Fibroblast of the conjunctiva (primary cell): ENCODE results near the gene TTLL11.
"Not testable (repeated sequence)": the region's sequence is repeated elsewhere in the genome, so short reads cannot be mapped to it uniquely, and the experiment has no call there.

Experiments used
- DNase-seq: peaks from one replicate; pipeline ENCODE4 v3.0.0-alpha.2; 2010; ENCODE audit warnings: low read depth

The TTLL11 gene

GRCh38 chr9:121813519-121814210, 279.4 kb downstream of the TTLL11 start:
- no peak for DNase-seq

DNA sequence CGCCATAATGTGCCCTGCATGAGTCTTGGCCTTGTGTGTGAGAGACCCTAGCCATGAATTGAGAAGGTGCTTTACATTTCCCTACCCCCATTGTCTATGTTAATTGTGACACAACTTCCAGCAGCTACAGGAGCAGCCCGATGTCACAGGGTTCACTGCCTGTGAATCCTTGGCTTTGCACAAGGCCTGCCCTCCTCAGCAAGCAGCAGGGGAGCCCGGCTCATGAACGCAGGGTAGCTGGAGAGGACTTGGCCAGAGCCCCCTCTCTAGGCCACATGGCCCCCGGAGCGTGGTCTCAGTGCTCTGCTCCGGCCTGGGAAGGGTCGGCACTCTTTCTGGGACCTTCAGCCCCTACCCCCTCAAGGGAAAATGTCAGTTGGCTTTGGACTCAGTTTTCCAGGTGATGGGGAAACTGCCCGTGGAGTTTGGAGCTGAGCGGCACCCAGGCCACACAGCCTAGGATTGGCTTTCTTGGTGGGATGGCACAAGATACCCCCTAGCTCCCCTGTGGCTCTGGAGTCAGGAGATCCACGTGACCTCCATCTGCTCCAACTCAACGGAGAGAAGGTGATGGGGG, 280.9 kb downstream of the TTLL11 start:
- no peak for DNase-seq

DNA sequence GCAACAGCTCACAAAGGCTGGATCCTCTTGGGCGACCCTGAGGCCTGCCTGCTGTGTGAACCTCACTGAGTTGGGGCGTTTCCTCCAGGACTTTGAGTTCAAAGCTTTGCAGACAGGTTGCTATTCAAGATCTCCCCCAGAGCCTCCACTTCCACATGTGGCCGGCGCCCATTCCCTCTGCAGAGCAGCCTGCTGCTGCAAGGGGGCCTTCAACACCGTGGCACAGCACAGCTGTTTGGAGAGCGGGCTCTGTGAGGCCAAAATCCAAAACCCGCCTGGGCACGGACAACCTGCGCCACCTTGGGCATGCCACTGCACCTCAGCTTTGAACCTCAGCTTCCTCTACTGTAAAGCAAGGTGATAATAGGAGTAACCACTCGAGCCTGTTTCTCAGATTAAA, 281.4 kb downstream of the TTLL11 start:
- no peak for DNase-seq

DNA sequence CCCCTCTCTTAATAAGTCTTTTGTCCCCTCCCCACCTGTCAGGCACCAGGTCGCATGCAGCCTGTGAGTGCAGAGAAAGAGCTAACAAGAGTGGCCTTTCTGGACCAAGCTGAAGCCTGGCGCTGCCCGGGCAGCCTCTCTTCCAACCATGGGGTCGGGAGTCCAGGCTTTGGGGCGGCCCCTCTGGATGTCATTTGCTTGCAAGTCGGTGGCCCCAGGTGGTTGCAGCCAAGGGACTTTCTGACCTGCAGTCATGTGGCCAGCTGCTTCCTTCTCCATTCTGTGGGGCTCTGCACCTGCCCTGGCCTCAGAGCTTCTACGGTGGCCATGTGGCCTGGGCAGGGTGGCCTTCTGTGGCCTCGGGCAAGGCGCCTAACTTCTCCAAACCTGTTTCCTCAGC, 282.0 kb downstream of the TTLL11 start:
- no peak for DNase-seq

DNA sequence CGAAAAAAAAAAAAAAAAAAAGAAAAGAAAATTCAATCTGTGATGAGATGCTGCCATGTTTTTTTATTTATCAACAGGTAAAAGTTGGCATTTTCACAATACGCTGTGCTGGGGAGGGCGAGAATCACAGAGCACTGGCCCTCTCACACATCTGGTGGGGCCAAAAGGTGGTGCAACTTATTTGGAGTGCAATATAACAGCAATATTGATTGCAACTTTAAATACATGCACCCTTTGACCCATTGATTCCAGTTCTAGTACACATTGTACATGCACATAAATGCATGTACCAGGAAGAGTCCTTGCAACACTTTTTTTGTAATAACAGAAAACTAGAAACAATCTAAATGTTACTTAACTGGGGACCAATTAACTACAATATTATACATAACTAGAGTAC, 282.6 kb downstream of the TTLL11 start:
- no peak for DNase-seq

GRCh38 chr9:121809356-121810050, 283.6 kb downstream of the TTLL11 start:
- no peak for DNase-seq

DNA sequence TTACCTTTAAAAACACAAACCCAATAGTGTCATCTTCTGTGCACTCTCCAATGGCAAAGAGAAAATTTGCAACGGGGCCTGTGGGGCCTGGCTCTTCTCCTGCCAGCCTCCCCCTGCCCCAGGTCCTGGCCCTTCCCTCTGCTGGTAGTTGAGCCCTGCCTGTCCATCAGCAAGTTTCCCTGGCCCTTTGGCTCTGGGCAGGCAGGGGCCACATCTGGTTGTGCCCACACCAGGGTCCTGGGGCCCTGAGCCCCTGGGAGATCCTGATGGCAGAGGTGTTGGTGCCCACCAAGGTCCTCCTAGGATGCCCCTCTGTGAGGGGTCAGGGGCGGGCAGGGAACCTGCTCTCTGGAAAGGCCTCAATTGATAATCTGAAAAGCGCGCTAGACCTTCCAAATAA, 284.3 kb downstream of the TTLL11 start:
- DNase-seq = no peak

- no peak for DNase-seq
Measured at GRCh38 chr9:121807823-121808278, 285.3 kb downstream of the TTLL11 start.

DNA sequence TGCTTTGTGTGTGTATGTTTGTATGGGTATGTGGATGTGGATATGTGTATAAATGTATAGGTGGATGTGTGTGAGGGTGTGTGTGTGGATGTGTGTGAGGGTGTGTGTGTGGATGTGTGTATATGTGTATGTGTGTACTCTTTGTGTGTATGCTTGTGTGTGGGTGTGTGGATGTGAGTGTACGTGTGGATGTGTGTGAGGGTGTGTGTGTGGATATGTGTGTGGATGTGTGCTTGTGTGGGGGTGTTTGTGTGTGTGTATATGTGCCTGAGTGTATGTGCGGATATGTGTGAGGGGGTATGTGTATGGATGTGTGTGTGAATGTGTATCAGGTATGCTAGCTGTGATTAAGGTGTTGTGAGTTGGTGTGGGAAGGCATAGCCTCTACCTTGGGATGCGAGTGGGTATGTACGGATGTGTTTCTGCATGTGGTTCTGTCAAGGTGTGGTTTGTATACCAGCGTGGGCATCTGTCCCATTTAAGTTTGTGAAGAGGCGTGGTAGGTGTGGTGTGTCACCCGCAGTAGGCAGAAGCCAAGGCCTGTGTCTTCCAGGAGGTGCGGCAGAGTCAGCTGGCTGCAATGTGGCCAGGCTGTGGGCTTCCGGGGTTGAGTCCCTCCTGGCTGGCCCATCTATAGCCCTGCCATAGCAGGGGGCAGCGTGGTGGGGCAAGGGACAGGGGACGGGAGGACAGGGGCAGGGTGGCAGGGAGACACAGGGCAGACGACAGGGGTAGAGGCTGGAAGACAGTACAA, 285.9 kb downstream of the TTLL11 start:
- DNase-seq = no peak

DNA sequence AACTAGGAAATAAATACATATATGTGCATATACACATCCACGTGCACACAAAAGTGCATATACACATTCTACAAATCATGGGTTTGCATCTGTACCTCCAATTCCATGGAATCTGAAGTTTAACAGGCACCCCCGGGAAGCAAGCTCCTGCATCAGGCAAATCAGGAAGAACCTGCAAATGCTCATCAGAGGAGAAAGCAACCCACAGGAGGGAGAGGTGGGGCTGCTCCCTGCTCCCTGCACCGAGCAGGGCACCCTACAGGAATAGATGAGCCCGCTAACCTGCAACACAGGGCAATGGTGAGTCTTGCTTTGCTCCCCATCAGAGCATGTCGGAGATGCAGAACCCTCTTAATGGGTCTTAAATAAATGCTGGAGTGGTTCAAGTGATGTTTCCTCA, 290.4 kb downstream of the TTLL11 start:
- DNase-seq = no peak

DNA sequence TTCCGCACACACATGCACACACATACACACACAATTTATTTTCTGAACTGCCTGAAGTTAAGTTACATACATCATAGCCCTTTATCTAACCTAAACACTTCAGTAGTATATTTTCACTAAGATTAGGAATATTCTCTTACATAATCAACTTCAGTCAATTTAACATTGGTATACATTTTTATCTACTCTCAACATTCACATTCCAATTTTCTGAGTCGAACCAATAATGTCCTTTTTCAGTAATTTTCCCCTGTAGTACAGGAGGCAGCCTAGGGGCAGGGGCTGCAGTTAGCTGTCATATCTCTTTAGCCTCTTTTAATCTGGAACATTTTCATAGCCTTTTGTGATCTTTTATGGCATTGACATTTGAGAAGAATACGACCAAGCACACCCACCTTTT, 291.5 kb downstream of the TTLL11 start:
- no peak for DNase-seq

- DNase-seq = no peak
Measured at GRCh38 chr9:121800376-121800775, 292.7 kb downstream of the TTLL11 start.

GRCh38 chr9:121798941-121799340, 294.2 kb downstream of the TTLL11 start:
- no peak for DNase-seq

DNA sequence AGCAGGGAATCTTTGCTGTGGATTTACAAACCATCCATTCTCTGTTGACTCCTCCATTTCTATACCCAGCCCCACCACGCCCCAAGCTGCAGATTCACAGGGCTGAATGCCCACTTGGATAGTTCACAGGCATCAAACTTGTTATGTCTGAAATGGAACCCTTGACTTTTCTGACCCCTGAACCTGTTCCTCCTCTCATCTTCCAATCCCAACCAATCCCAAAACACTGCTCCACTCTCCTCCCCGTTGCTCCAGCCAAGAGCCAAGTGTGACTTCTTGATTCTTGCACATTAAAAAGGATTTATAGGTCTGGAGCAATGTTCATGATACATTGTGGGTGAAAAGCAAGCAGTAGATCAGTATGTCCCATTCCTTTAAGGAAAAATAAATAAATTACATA, 296.0 kb downstream of the TTLL11 start:
- DNase-seq = no peak

DNA sequence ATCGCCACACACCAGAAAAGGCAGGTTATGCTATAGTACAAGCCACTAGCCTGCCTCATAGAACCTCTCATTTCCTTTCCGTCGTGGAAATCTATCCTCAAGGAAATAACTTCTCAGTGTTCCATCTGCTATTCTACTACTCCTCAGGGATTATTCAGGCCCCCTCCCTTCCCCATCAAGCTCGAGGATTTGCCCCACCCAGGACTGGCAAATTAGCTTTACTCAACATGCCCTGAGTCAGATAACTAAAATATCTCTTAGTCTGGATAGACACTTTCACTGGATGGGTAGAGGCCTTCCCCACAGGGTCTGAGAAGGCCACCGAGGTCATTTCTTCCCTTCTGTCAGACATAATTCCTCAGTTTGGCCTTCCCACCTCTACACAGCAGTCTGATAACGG, 298.8 kb downstream of the TTLL11 start:
- not testable (repeated sequence) for DNase-seq

- DNase-seq = not testable (repeated sequence)
Measured at GRCh38 chr9:121792476-121792875, 300.6 kb downstream of the TTLL11 start.

- no peak for DNase-seq
Measured at GRCh38 chr9:121790841-121791240, 302.3 kb downstream of the TTLL11 start.

- no peak for DNase-seq
Measured at GRCh38 chr9:121788686-121789366, 304.3 kb downstream of the TTLL11 start.

- no peak for DNase-seq
Measured at GRCh38 chr9:121786998-121787422, 306.1 kb downstream of the TTLL11 start.

- DNase-seq = no peak
Measured at GRCh38 chr9:121786543-121786948, 306.6 kb downstream of the TTLL11 start.

GRCh38 chr9:121785673-121786542, 307.2 kb downstream of the TTLL11 start:
- no peak for DNase-seq
